IgD-negative memory B cell (primary cell): ENCODE data around the gene LRCH3. TPM values are rescaled to one million over a fixed set of nuclear protein-coding genes. Genes with fewer than 3 reads are reported as not detected.
A peak's percentile ranks its signal among the peaks of the same experiment; 100 is the strongest.
"Not testable (repeated sequence)": the region's sequence is repeated elsewhere in the genome, so short reads cannot be mapped to it uniquely, and the experiment has no call there.

ENCODE experiments used
- H3K27ac Mint-ChIP-seq, 3 donors: one replicate each; pipeline ENCODE4 v1.8.0; 2020 to 2022; ENCODE audit warnings: mild to moderate bottlenecking in 3 of 3, mixed read lengths in 3 of 3, moderate library complexity in 1 of 3
- H3K27me3 Mint-ChIP-seq: one replicate; pipeline ENCODE4 v1.8.0; 2021; ENCODE audit warnings: mixed read lengths
- H3K36me3 Mint-ChIP-seq: one replicate; pipeline ENCODE4 v1.8.0; 2020; ENCODE audit warnings: mild to moderate bottlenecking, mixed read lengths
- H3K4me1 Mint-ChIP-seq, 3 donors: one replicate each; pipeline ENCODE4 v1.8.0; 2020 to 2022; ENCODE audit warnings: mixed read lengths in 3 of 3, mild to moderate bottlenecking in 1 of 3
- H3K4me3 Mint-ChIP-seq, 4 donors: one replicate each; pipeline ENCODE4 v1.8.0; 2020 to 2022; ENCODE audit warnings: mild to moderate bottlenecking in 4 of 4, mixed read lengths in 4 of 4, moderate library complexity in 3 of 4
- H3K9me3 Mint-ChIP-seq, 3 donors: one replicate each; pipeline ENCODE4 v1.8.0; 2020 to 2021; ENCODE audit warnings: mixed read lengths in 3 of 3, mild to moderate bottlenecking in 1 of 3
- polyA plus RNA-seq: library from polyadenylated mRNA; unstranded; fragments of 300-500 nt; fragmentation: Illumina TruSeq; gene quantifications from one replicate; pipeline ENCODE4 v1.2.3, GENCODE V29; 2021

Gene LRCH3
- polyA plus RNA-seq, 1 donor from 2014 or later: 24.3 TPM

- Mint-ChIP-seq H3K27ac (no peak overlapping the region), H3K4me3 (no peak overlapping the region), H3K4me1 (peaks cover 3 to 8% (median 8%) of the 10 kb centered on the region in 3 donors), H3K9me3 (no peaks in the 10 kb centered on the region), H3K36me3 (no peaks in the 10 kb centered on the region), H3K27me3 (no peaks in the 10 kb centered on the region)
These were observed 110.6 kb downstream of the LRCH3 start for GRCh38 chr3:197901626-197902025.

GRCh38 chr3:197906023-197906849, 115.2 kb downstream of the LRCH3 start:
- Mint-ChIP-seq H3K9me3 (no peaks in the 10 kb centered on the region), H3K4me1 (peaks cover 3 to 8% (median 6%) of the 10 kb centered on the region in 3 donors), H3K27me3 (no peaks in the 10 kb centered on the region), H3K4me3 (peak overlapping the region in 2 of 4 donors; percentile 56 to 73), H3K36me3 (peaks cover 2% of the 10 kb centered on the region), H3K27ac (no peak overlapping the region)

GRCh38 chr3:197906850-197907187, 115.8 kb downstream of the LRCH3 start:
- no peaks in the 10 kb centered on the region for H3K27me3 Mint-ChIP-seq
- H3K4me1 Mint-ChIP-seq: peaks cover 3 to 8% (median 6%) of the 10 kb centered on the region in 3 donors
- no peak overlapping the region for H3K4me3 Mint-ChIP-seq
- H3K36me3 Mint-ChIP-seq: peaks cover 2% of the 10 kb centered on the region
- H3K9me3 Mint-ChIP-seq: no peaks in the 10 kb centered on the region
- no peak overlapping the region for H3K27ac Mint-ChIP-seq

GRCh38 chr3:197907196-197907595, 116.1 kb downstream of the LRCH3 start:
- peaks cover 2% of the 10 kb centered on the region for H3K36me3 Mint-ChIP-seq
- no peaks in the 10 kb centered on the region for H3K27me3 Mint-ChIP-seq
- peaks cover 3 to 8% (median 6%) of the 10 kb centered on the region in 3 donors for H3K4me1 Mint-ChIP-seq
- H3K27ac Mint-ChIP-seq: no peak overlapping the region
- H3K4me3 Mint-ChIP-seq: no peak overlapping the region
- no peaks in the 10 kb centered on the region for H3K9me3 Mint-ChIP-seq

- not testable (repeated sequence) for H3K27ac Mint-ChIP-seq, H3K27me3 Mint-ChIP-seq, H3K4me3 Mint-ChIP-seq, H3K4me1 Mint-ChIP-seq, H3K9me3 Mint-ChIP-seq, H3K36me3 Mint-ChIP-seq
These were observed 117.5 kb downstream of the LRCH3 start for GRCh38 chr3:197908550-197908949.

- Mint-ChIP-seq H3K4me3 (no peak overlapping the region), H3K9me3 (no peaks in the 10 kb centered on the region), H3K27ac (no peak overlapping the region), H3K27me3 (no peaks in the 10 kb centered on the region), H3K4me1 (peaks cover 3 to 8% (median 8%) of the 10 kb centered on the region in 3 donors), H3K36me3 (peaks cover 2% of the 10 kb centered on the region)
These were observed 118.1 kb downstream of the LRCH3 start for GRCh38 chr3:197908957-197909701.

GRCh38 chr3:197912741-197913476, 121.9 kb downstream of the LRCH3 start:
- Mint-ChIP-seq H3K9me3 (no peaks in the 10 kb centered on the region), H3K4me1 (peaks cover 0 to 3% (median 0%) of the 10 kb centered on the region in 3 donors), H3K27me3 (no peaks in the 10 kb centered on the region), H3K27ac (peak overlapping the region in 1 of 3 donors; percentile 14), H3K36me3 (peaks cover 2% of the 10 kb centered on the region), H3K4me3 (peak overlapping the region in 3 of 4 donors; percentile 22 to 68 (median 25))

- no peaks in the 10 kb centered on the region for H3K27me3 Mint-ChIP-seq
- H3K36me3 Mint-ChIP-seq: no peaks in the 10 kb centered on the region
- peak overlapping the region in 1 of 3 donors; percentile 14 for H3K27ac Mint-ChIP-seq
- no peaks in the 10 kb centered on the region for H3K9me3 Mint-ChIP-seq
- H3K4me1 Mint-ChIP-seq: peaks cover 0 to 3% (median 0%) of the 10 kb centered on the region in 3 donors
- no peak overlapping the region for H3K4me3 Mint-ChIP-seq
These were observed 122.8 kb downstream of the LRCH3 start for GRCh38 chr3:197913641-197914380.

GRCh38 chr3:197921429-197922275, 130.6 kb downstream of the LRCH3 start:
- not testable (repeated sequence) for H3K4me1 Mint-ChIP-seq, H3K36me3 Mint-ChIP-seq, H3K4me3 Mint-ChIP-seq, H3K9me3 Mint-ChIP-seq, H3K27me3 Mint-ChIP-seq, H3K27ac Mint-ChIP-seq

GRCh38 chr3:197926418-197926817, 135.4 kb downstream of the LRCH3 start:
- Mint-ChIP-seq H3K27ac (no peak overlapping the region), H3K27me3 (no peaks in the 10 kb centered on the region), H3K9me3 (peaks cover 0 to 5% (median 3%) of the 10 kb centered on the region in 3 donors), H3K4me1 (no peaks in the 10 kb centered on the region), H3K4me3 (no peak overlapping the region), H3K36me3 (peaks cover 7% of the 10 kb centered on the region)

- H3K4me3 Mint-ChIP-seq, H3K27me3 Mint-ChIP-seq, H3K9me3 Mint-ChIP-seq, H3K27ac Mint-ChIP-seq, H3K4me1 Mint-ChIP-seq: not testable (repeated sequence)
- peaks cover 10% of the 10 kb centered on the region for H3K36me3 Mint-ChIP-seq
These were observed 136.5 kb downstream of the LRCH3 start for GRCh38 chr3:197927578-197927977.

GRCh38 chr3:197936819-197937384, 145.8 kb downstream of the LRCH3 start:
- Mint-ChIP-seq H3K36me3 (peaks cover 8% of the 10 kb centered on the region), H3K9me3 (no peaks in the 10 kb centered on the region), H3K4me1 (no peaks in the 10 kb centered on the region), H3K4me3 (no peak overlapping the region), H3K27ac (no peak overlapping the region), H3K27me3 (no peaks in the 10 kb centered on the region)
